WTC11 (cell line): ENCODE data around the gene GLT8D2.

Experiments
- FOXP4 ChIP-seq: sonication (generic); formaldehyde crosslinking; IDR thresholded peaks from 2 replicates; pipeline ENCODE4 v1.8.0; 2022; ENCODE audit warnings: mild to moderate bottlenecking, missing genetic modification reagents
- JUN ChIP-seq: sonication (generic); formaldehyde crosslinking; IDR thresholded peaks from 2 replicates; pipeline ENCODE4 v1.8.0; 2023; ENCODE audit warnings: mild to moderate bottlenecking, missing genetic modification reagents

GRCh38 chr12:104090685-104091084, 40.7 kb upstream of the GLT8D2 start:
- TF ChIP-seq FOXP4 (CRISPR knock-in tag) = no peak
- no peak for TF ChIP-seq JUN (CRISPR knock-in tag)
